Cardiac fibroblast (primary cell): ENCODE data around the gene AKAP6.
A peak's percentile ranks its signal among the peaks of the same experiment; 100 is the strongest.

Experiments
- DNase-seq, 2 donors: peaks; one replicate each; pipeline versions ENCODE4 v3.0.0 to v3.0.0-alpha.2; 2010; ENCODE audit warnings: low read depth in 2 of 2
- H3K4me3 ChIP-seq, 2 donors: replicated peaks in 1 of 2; 1 replicate in 1 of 2; 2 replicates in 1 of 2; pipeline ENCODE4 v1.5.1; 2011; ENCODE audit warnings: low read depth in 2 of 2, low read length in 2 of 2, mild to moderate bottlenecking in 2 of 2, moderate library complexity in 1 of 2
- TF ChIP-seq, protein P1 (sequence below): IDR thresholded peaks from one replicate; pipeline ENCODE4 v1.5.1; 2011; ENCODE audit warnings: low read depth, mild to moderate bottlenecking, low read length, inconsistent platforms

Gene AKAP6

DNA sequence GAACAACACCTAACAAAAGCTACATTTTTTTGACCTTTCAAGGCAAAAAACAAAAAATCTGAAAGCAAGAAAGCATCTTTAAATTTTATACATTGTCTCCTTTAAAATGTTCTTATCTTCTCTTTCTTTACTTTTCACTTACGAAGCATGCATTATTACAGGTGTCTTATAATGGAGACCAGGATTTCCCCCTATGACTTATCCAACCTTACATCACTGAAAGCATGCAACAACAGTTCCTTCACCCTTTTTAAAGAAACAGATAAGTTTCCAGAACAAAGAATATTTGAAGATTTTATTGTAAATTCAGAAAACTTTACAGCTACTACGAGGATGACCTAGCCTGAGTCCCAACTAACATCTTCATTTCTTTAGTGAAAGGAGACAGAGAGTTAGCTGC is 277.2 kb downstream of the AKAP6 start:
- H3K4me3 ChIP-seq, result no peak overlapping the region
- TF ChIP-seq, protein P1, sequence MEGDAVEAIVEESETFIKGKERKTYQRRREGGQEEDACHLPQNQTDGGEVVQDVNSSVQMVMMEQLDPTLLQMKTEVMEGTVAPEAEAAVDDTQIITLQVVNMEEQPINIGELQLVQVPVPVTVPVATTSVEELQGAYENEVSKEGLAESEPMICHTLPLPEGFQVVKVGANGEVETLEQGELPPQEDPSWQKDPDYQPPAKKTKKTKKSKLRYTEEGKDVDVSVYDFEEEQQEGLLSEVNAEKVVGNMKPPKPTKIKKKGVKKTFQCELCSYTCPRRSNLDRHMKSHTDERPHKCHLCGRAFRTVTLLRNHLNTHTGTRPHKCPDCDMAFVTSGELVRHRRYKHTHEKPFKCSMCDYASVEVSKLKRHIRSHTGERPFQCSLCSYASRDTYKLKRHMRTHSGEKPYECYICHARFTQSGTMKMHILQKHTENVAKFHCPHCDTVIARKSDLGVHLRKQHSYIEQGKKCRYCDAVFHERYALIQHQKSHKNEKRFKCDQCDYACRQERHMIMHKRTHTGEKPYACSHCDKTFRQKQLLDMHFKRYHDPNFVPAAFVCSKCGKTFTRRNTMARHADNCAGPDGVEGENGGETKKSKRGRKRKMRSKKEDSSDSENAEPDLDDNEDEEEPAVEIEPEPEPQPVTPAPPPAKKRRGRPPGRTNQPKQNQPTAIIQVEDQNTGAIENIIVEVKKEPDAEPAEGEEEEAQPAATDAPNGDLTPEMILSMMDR, result no peak
- DNase-seq, result peak in 1 of 2 donors; percentile 24

DNA sequence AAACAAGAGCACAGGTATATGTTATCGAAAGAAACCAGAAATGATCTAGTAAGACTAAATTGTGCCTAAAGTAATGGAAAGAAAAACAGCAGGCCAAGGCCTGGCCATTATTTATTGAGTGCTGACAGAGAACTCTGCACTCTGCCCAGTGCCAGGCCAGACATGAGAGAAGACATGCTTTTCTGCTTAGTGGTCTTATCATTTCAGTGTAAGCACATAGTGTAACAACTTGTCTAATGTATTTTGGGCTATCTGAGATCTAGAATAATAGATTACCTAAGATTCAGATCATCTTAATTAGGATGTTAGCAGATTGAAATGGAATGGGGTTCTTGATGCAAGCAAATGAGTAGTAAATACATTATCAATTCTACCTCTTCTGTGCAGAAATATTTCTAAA is 278.3 kb downstream of the AKAP6 start:
- H3K4me3 ChIP-seq, result no peak overlapping the region
- TF ChIP-seq, protein P1, result no peak
- DNase-seq, result no peak

DNA sequence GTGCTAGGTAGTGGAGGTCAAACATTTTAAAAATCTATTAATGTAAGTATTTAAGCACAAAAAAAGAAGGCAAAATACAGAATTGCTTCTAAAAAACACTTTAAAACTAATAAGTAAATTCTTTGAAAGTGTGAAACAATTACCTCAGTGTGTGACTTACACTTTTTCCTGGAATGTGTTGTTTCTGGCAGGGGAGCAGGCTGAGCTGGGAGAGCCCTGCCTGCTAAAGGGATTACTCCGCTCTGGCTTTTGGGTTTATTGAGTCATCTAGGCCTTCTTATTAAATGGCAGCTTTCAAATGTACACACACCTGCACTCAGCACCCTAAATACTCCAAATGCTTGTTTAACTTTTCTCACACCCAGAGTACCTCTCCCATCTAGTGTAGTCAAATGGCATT is 279.8 kb downstream of the AKAP6 start:
- no peak overlapping the region for H3K4me3 ChIP-seq
- TF ChIP-seq, protein P1, result no peak
- DNase-seq, result peak; percentile 62 to 73

DNA sequence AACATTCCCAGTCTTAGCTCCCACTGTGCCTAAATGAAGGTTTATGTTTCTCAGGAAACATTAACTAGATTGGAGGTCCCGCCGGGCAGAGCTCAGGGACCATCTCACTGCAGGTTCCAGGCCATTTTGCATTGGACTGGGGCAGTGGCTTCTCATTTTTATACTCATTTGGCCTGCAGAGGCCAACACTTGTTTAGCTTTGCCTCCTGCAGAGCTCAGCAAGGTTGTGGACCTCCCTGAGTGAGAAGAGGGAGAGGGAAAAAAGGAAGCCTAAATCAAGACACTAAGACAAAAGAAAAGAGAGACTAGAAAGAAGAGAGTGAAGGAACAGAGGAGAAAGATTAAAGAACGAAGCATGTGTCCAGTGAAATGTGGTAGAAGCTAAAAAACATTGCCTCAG is 280.3 kb downstream of the AKAP6 start:
- no peak overlapping the region for H3K4me3 ChIP-seq
- TF ChIP-seq, protein P1, result no peak
- DNase-seq, result no peak

- DNase-seq, result peak; percentile 79 to 91
These were observed 282.7 kb downstream of the AKAP6 start for GRCh38 chr14:32611752-32612151.

GRCh38 chr14:32618991-32619390 is 289.9 kb downstream of the AKAP6 start:
- H3K4me3 ChIP-seq, result no peak overlapping the region
- TF ChIP-seq, protein P1, result no peak
- DNase-seq, result no peak

More at GRCh38 chr14:32611752-32612151, 282.7 kb downstream of the AKAP6 start:
- TF ChIP-seq, protein P1, result no peak
- H3K4me3 ChIP-seq, result no peak overlapping the region

DNA sequence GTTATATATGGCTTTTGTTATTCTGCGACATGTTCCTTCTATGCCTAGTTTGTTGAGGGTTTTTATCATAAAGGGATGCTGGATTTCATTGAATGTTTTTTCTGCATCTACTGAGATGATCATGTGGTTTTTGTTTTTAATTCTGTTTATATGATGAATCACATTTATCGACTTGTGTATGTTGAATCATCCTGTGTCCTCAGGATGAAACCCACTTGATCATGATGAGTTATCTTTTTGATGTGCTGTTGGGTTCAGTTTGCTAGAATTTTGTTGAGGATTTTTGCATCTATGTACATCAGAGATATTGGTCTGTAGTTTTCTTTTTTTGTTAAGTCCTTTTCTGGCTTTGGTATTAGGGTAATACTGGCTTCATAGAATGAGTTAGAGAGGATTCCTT is 291.2 kb downstream of the AKAP6 start:
- DNase-seq, result peak in 1 of 2 donors; percentile 67
- TF ChIP-seq, protein P1, result no peak

More for the DNA sequence above, 291.2 kb downstream of the AKAP6 start:
- H3K4me3 ChIP-seq, result no peak overlapping the region
